ENCODE measurements around the gene FERMT3. TPM values are rescaled to one million over a fixed set of nuclear protein-coding genes. Genes with fewer than 3 reads are reported as not detected.

The FERMT3 gene
- total and polyA plus RNA-seq, 2 of the 13 experiments (the other 11 are each of a cell fraction or from before 2014, with no cell fraction given) = 0.29 TPM; not detected in 1

DNA sequence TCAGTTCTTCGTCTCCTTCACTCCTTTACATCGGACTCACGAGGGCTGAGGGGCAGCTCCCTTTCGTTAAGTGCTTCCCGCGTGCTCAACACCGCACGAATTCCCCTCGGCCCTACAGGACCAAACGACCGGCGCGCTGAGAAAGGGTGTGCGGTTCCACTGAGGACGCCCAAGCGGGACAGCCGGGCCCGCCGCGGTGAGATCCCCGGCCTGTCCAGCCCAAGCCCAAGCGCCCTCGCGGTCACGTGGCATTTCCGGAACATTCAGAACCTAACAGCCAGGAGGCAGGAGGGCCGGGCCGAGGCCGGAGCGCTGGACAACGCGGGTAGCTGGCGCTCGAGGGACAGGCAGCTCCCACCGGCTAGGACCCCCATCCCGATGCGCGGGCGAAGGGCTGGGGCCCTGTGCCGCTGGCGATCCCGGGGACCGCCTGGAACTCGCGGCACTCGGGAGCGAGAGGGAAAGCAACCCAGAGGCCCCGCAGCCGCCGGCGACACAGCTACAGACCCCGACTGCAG is 21.3 kb upstream of the FERMT3 start (continued):
- TF ChIP-seq, protein P1, sequence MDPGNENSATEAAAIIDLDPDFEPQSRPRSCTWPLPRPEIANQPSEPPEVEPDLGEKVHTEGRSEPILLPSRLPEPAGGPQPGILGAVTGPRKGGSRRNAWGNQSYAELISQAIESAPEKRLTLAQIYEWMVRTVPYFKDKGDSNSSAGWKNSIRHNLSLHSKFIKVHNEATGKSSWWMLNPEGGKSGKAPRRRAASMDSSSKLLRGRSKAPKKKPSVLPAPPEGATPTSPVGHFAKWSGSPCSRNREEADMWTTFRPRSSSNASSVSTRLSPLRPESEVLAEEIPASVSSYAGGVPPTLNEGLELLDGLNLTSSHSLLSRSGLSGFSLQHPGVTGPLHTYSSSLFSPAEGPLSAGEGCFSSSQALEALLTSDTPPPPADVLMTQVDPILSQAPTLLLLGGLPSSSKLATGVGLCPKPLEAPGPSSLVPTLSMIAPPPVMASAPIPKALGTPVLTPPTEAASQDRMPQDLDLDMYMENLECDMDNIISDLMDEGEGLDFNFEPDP (CRISPR knock-in tag; conservative IDR thresholded peaks at IDR 0.05) = 0 out of 2 replicates have a peak, but pooled peaks have one; percentile 80
- no peak for TF ChIP-seq ATF1 (CRISPR knock-in tag; IDR thresholded peaks at IDR 0.05)
- no peak for TF ChIP-seq KAT2B (IDR thresholded peaks at IDR 0.05; ENCODE audit: borderline replicate concordance, low read depth, low read length)
- TF ChIP-seq SALL1 (CRISPR knock-in tag; IDR thresholded peaks at IDR 0.05) = peak; percentile 91
- TF ChIP-seq ZNF616 (CRISPR knock-in tag; IDR thresholded peaks at IDR 0.05; ENCODE audit: low read depth) = peak; percentile 97
- TF ChIP-seq KLF6 (CRISPR knock-in tag; IDR thresholded peaks at IDR 0.05) = peak; percentile 98
- TF ChIP-seq CREB3 (CRISPR knock-in tag; IDR thresholded peaks at IDR 0.05) = no peak
- 0 out of 2 replicates have a peak, but pooled peaks have one; percentile 76 for TF ChIP-seq RARG (CRISPR knock-in tag; IDR thresholded peaks at IDR 0.05; ENCODE audit: low read depth)
- TF ChIP-seq GPBP1L1 (CRISPR knock-in tag; IDR thresholded peaks at IDR 0.05) = no peak
- TF ChIP-seq ZNF431 (CRISPR knock-in tag; IDR thresholded peaks at IDR 0.05; ENCODE audit: borderline replicate concordance, low read depth) = peak; percentile 94
- TF ChIP-seq ZNF567 (CRISPR knock-in tag; IDR thresholded peaks at IDR 0.05; ENCODE audit: borderline replicate concordance) = peak; percentile 94
- TF ChIP-seq IKZF4 (CRISPR knock-in tag; IDR thresholded peaks at IDR 0.05; ENCODE audit: borderline replicate concordance, low read depth, not compliant biosample characterization) = peak; percentile 93
- TF ChIP-seq ZNF562 (CRISPR knock-in tag; IDR thresholded peaks at IDR 0.05; ENCODE audit: borderline replicate concordance) = no peak
- peak; percentile 96 for TF ChIP-seq ZNF138 (CRISPR knock-in tag; IDR thresholded peaks at IDR 0.05; ENCODE audit: low read depth)
- peak; percentile 88; the same call in 1 of the 2 replicates for TF ChIP-seq CENPT (CRISPR knock-in tag; IDR thresholded peaks at IDR 0.05; ENCODE audit: low read depth)
- peak; percentile 99 for TF ChIP-seq ZNF558 (CRISPR knock-in tag; IDR thresholded peaks at IDR 0.05; ENCODE audit: borderline replicate concordance)
- TF ChIP-seq ZKSCAN1 (IDR thresholded peaks at IDR 0.05; ENCODE audit: low read length) = peak; percentile 36; the same call in 1 of the 2 replicates
- TF ChIP-seq MEIS2 (CRISPR knock-in tag; IDR thresholded peaks at IDR 0.05) = peak; percentile 72; the same call in 1 of the 2 replicates
- TF ChIP-seq ASH2L (IDR thresholded peaks at IDR 0.05; ENCODE audit: insufficient read length, low read depth, low read length) = peak; percentile 81
- peak; percentile 96; the same call in 1 of the 2 replicates for TF ChIP-seq ZNF879 (CRISPR knock-in tag; IDR thresholded peaks at IDR 0.05)
- TF ChIP-seq SRF (IDR thresholded peaks at IDR 0.05; ENCODE audit: low read depth, low read length) = no peak
- peak; percentile 87; the same call in 1 of the 2 replicates for TF ChIP-seq ZSCAN21 (CRISPR knock-in tag; IDR thresholded peaks at IDR 0.05; ENCODE audit: borderline replicate concordance)
- TF ChIP-seq ZNF670 (CRISPR knock-in tag; IDR thresholded peaks at IDR 0.05; ENCODE audit: borderline replicate concordance) = peak; percentile 93; the same call in 1 of the 2 replicates
- TF ChIP-seq ZNF383 (CRISPR knock-in tag; IDR thresholded peaks at IDR 0.05; ENCODE audit: borderline replicate concordance) = no peak
- TF ChIP-seq ETV6 (CRISPR knock-in tag; conservative IDR thresholded peaks at IDR 0.05) = peak; percentile 86; the same call in 1 of the 2 replicates
